WTC11 (cell line): Measurements from ENCODE around the gene ALKBH8. TPM values are rescaled to one million over a fixed set of nuclear protein-coding genes. Genes with fewer than 3 reads are reported as not detected.

Experiments
- ATAC-seq: fragments of 200-7000 bp; cut with Tn5 transposase; 2 replicates; pipeline ENCODE4 v1.10.0; 2021; ENCODE audit warnings: mild to moderate bottlenecking, moderate library complexity
- CTCF ChIA-PET: fragments of 300-600 bp; sonication (Branson Sonifier 250); formaldehyde crosslinking; loops from one replicate; lab custom pipeline; 2021; ENCODE audit warnings: antibody characterized with exemption; lab: Charles Lee
- POLR2A ChIA-PET: fragments of 350-600 bp; sonication (Branson Sonifier 250); formaldehyde crosslinking; loops from one replicate; lab custom pipeline; 2021; ENCODE audit warnings: antibody characterized with exemption; lab: Charles Lee
- DNase-seq: peaks from one replicate; pipeline ENCODE4 v3.0.0; 2021; ENCODE audit warnings: low spot score
- H3K27ac Mint-ChIP-seq: 2 replicates; pipeline ENCODE4 v1.8.0; 2021; ENCODE audit warnings: mixed read lengths
- H3K27me3 Mint-ChIP-seq: 2 replicates; pipeline ENCODE4 v1.8.0; 2021; ENCODE audit warnings: low read depth, mild to moderate bottlenecking, moderate library complexity, mixed read lengths
- H3K36me3 Mint-ChIP-seq: 2 replicates; pipeline ENCODE4 v1.8.0; 2021; ENCODE audit warnings: mixed read lengths
- H3K4me1 Mint-ChIP-seq: 2 replicates; pipeline ENCODE4 v1.8.0; 2022; ENCODE audit warnings: mixed read lengths
- H3K4me3 Mint-ChIP-seq: 2 replicates; pipeline ENCODE4 v1.8.0; 2021; ENCODE audit warnings: mild to moderate bottlenecking, moderate library complexity, mixed read lengths
- H3K9me3 Mint-ChIP-seq: 2 replicates; pipeline ENCODE4 v1.8.0; 2021; ENCODE audit warnings: mixed read lengths
- AR ChIP-seq: fragments of 250-450 bp; sonication (Bioruptor Pico); IDR thresholded peaks from 2 replicates; pipeline ENCODE4 v1.9.0; 2021; ENCODE audit warnings: mild to moderate bottlenecking
- ARID4B ChIP-seq: sonication (generic); formaldehyde crosslinking; IDR thresholded peaks from 2 replicates; pipeline ENCODE4 v1.8.0; 2023; ENCODE audit warnings: missing genetic modification reagents, mild to moderate bottlenecking, borderline replicate concordance
- ATF1 ChIP-seq: sonication (generic); formaldehyde crosslinking; IDR thresholded peaks from 2 replicates; pipeline ENCODE4 v1.8.1; 2023; ENCODE audit warnings: mild to moderate bottlenecking, moderate library complexity, missing genetic modification reagents
- CBFB ChIP-seq: sonication (generic); formaldehyde crosslinking; IDR thresholded peaks from 2 replicates; pipeline ENCODE4 v1.8.1; 2022; ENCODE audit warnings: mild to moderate bottlenecking, low read depth, missing genetic modification reagents
- CREM ChIP-seq: sonication (generic); formaldehyde crosslinking; IDR thresholded peaks from 2 replicates; pipeline ENCODE4 v1.8.1; 2022; ENCODE audit warnings: mild to moderate bottlenecking, missing genetic modification reagents, moderate library complexity
- E2F5 ChIP-seq: sonication (generic); formaldehyde crosslinking; IDR thresholded peaks from 2 replicates; pipeline ENCODE4 v1.8.1; 2022; ENCODE audit warnings: mild to moderate bottlenecking, moderate library complexity, missing genetic modification reagents
- FOXJ3 ChIP-seq: sonication (generic); formaldehyde crosslinking; IDR thresholded peaks from 2 replicates; pipeline ENCODE4 v1.9.0; 2021; ENCODE audit warnings: missing genetic modification reagents, mild to moderate bottlenecking, borderline replicate concordance
- JUN ChIP-seq: sonication (generic); formaldehyde crosslinking; IDR thresholded peaks from 2 replicates; pipeline ENCODE4 v1.8.0; 2023; ENCODE audit warnings: mild to moderate bottlenecking, missing genetic modification reagents
- KAT7 ChIP-seq: sonication (generic); formaldehyde crosslinking; IDR thresholded peaks from 2 replicates; pipeline ENCODE4 v1.8.1; 2023; ENCODE audit warnings: missing genetic modification reagents, mild to moderate bottlenecking, borderline replicate concordance
- PRRX2 ChIP-seq: fragments of 250-450 bp; sonication (Bioruptor Pico); IDR thresholded peaks from 2 replicates; pipeline ENCODE4 v1.8.0; 2021; ENCODE audit warnings: mild to moderate bottlenecking
- ZNF121 ChIP-seq: sonication (generic); formaldehyde crosslinking; IDR thresholded peaks from 2 replicates; pipeline ENCODE4 v1.8.0; 2023; ENCODE audit warnings: missing genetic modification reagents
- ZNF219 ChIP-seq: sonication (generic); formaldehyde crosslinking; IDR thresholded peaks from 2 replicates; pipeline ENCODE4 v1.8.0; 2023; ENCODE audit warnings: missing genetic modification reagents, mild to moderate bottlenecking, borderline replicate concordance
- ZNF317 ChIP-seq: sonication (generic); formaldehyde crosslinking; IDR thresholded peaks from 2 replicates; pipeline ENCODE4 v1.8.1; 2023; ENCODE audit warnings: low read depth, mild to moderate bottlenecking, moderate library complexity, missing genetic modification reagents, borderline replicate concordance
- ZNF671 ChIP-seq: fragments of 250-450 bp; sonication (Bioruptor Pico); IDR thresholded peaks from 2 replicates; pipeline ENCODE4 v1.8.0; 2021; ENCODE audit warnings: mild to moderate bottlenecking
- total RNA-seq: library from RNA; stranded (reverse); gene quantifications from 3 replicates; pipeline ENCODE4 v1.2.3, GENCODE V29; 2021
- TF ChIP-seq, protein P1 (sequence below): sonication (generic); formaldehyde crosslinking; conservative IDR thresholded peaks from 2 replicates; pipeline ENCODE4 v1.8.1; 2022; ENCODE audit warnings: mild to moderate bottlenecking, missing genetic modification reagents
- TF ChIP-seq, protein P2 (sequence below): sonication (generic); formaldehyde crosslinking; IDR thresholded peaks from 2 replicates; pipeline ENCODE4 v1.8.0; 2023; ENCODE audit warnings: missing genetic modification reagents
- TF ChIP-seq, protein P3 (sequence below): sonication (generic); formaldehyde crosslinking; IDR thresholded peaks from 2 replicates; pipeline ENCODE4 v1.8.1; 2022; ENCODE audit warnings: low read depth, mild to moderate bottlenecking, moderate library complexity, missing genetic modification reagents, borderline replicate concordance
- TF ChIP-seq, protein P4 (sequence below): sonication (generic); formaldehyde crosslinking; IDR thresholded peaks from 2 replicates; pipeline ENCODE4 v1.8.1; 2022; ENCODE audit warnings: low read depth, missing genetic modification reagents, borderline replicate concordance

Gene ALKBH8
- total RNA-seq, 1 experiment from 2014 or later, result 9.5 TPM

- Mint-ChIP-seq H3K4me1 (peaks cover 20% of the 10 kb centered on the region), H3K36me3 (no peaks in the 10 kb centered on the region)
- TF ChIP-seq AR (CRISPR knock-in tag) (no peak), ZNF317 (CRISPR knock-in tag) (no peak), ZNF219 (no peak), ARID4B (CRISPR knock-in tag) (no peak)
- TF ChIP-seq, protein P1, sequence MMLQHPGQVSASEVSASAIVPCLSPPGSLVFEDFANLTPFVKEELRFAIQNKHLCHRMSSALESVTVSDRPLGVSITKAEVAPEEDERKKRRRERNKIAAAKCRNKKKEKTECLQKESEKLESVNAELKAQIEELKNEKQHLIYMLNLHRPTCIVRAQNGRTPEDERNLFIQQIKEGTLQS (CRISPR knock-in tag), result no peak
- TF ChIP-seq, protein P2, sequence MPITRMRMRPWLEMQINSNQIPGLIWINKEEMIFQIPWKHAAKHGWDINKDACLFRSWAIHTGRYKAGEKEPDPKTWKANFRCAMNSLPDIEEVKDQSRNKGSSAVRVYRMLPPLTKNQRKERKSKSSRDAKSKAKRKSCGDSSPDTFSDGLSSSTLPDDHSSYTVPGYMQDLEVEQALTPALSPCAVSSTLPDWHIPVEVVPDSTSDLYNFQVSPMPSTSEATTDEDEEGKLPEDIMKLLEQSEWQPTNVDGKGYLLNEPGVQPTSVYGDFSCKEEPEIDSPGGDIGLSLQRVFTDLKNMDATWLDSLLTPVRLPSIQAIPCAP (CRISPR knock-in tag), result no peak
- TF ChIP-seq, all 79 proteins: peak for 0
- POLR2A ChIA-PET, result no interaction called here
- Mint-ChIP-seq H3K4me3 (no peak overlapping the region), H3K9me3 (no peaks in the 10 kb centered on the region), H3K27me3 (peaks cover 53% of the 10 kb centered on the region), H3K27ac (no peak overlapping the region)
- CTCF ChIA-PET, result no interaction called here
- no peak for DNase-seq
- ATAC-seq, result no peak
These were observed 21.9 kb upstream of the ALKBH8 start for GRCh38 chr11:107587306-107587979.

DNA sequence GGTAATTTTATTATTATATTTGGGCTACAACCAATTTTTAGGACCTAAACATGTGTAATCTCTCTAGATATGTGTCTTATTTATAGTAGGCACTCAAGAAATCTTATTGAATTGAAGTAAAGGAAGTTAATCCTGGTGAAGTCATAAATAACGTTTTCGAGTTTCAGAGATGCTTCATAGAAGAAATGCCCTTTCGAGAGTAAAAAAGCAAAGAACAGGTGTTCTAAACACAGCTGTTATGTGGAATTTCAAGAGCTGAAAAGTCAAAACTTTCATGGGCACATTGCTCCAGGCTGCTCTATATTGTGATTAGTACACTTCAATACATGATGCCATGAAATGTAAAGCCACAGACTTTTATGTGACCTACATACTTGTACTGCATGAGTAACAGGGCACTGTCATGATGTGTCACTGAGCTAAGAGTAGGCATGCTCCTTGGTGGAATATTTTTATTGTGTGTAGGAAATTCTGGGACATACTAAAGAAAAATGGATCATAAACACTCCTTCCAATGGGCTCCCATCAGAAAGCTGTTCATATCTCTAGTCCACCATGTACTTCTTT, 18.2 kb upstream of the ALKBH8 start:
- H3K4me1 Mint-ChIP-seq, result peaks cover 11% of the 10 kb centered on the region
- no peak for DNase-seq
- no peak overlapping the region for H3K4me3 Mint-ChIP-seq
- peaks cover 7% of the 10 kb centered on the region for H3K9me3 Mint-ChIP-seq
- ChIA-PET POLR2A (no interaction called here), CTCF (no interaction called here)
- H3K27ac Mint-ChIP-seq, result no peak overlapping the region
- peaks cover 17% of the 10 kb centered on the region for H3K27me3 Mint-ChIP-seq
- H3K36me3 Mint-ChIP-seq, result peaks cover 5% of the 10 kb centered on the region
- ATAC-seq, result no peak
- TF ChIP-seq CREM, result no peak
- TF ChIP-seq ZNF121 (CRISPR knock-in tag), result no peak
- no peak for TF ChIP-seq ATF1 (CRISPR knock-in tag)
- TF ChIP-seq, protein P3, sequence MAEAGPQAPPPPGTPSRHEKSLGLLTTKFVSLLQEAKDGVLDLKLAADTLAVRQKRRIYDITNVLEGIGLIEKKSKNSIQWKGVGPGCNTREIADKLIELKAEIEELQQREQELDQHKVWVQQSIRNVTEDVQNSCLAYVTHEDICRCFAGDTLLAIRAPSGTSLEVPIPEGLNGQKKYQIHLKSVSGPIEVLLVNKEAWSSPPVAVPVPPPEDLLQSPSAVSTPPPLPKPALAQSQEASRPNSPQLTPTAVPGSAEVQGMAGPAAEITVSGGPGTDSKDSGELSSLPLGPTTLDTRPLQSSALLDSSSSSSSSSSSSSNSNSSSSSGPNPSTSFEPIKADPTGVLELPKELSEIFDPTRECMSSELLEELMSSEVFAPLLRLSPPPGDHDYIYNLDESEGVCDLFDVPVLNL (CRISPR knock-in tag), result no peak
- TF ChIP-seq, protein P1 (CRISPR knock-in tag), result no peak
- no peak for TF ChIP-seq E2F5 (CRISPR knock-in tag)
- TF ChIP-seq, protein P2 (CRISPR knock-in tag), result no peak
- TF ChIP-seq ZNF219, result no peak
- TF ChIP-seq PRRX2 (CRISPR knock-in tag), result no peak
- TF ChIP-seq ZNF671 (CRISPR knock-in tag), result no peak
- no peak for TF ChIP-seq CBFB
- no peak for TF ChIP-seq JUN (CRISPR knock-in tag)
- TF ChIP-seq KAT7 (CRISPR knock-in tag), result no peak
- TF ChIP-seq FOXJ3 (CRISPR knock-in tag), result no peak
- TF ChIP-seq, protein P4, sequence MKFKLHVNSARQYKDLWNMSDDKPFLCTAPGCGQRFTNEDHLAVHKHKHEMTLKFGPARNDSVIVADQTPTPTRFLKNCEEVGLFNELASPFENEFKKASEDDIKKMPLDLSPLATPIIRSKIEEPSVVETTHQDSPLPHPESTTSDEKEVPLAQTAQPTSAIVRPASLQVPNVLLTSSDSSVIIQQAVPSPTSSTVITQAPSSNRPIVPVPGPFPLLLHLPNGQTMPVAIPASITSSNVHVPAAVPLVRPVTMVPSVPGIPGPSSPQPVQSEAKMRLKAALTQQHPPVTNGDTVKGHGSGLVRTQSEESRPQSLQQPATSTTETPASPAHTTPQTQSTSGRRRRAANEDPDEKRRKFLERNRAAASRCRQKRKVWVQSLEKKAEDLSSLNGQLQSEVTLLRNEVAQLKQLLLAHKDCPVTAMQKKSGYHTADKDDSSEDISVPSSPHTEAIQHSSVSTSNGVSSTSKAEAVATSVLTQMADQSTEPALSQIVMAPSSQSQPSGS, result no peak
